Adrenal gland (tissue), 5 donors: ENCODE data around the gene SHKBP1.

Experiments used
- CTCF ChIP-seq, 6 experiments: fragments of 450-650 bp in 4 of 6; fragments of 200-600 bp in 2 of 6; sonication (generic) in 1 of 6; IDR thresholded peaks; 1 replicate in 5 of 6; 2 replicates in 1 of 6; pipeline versions ENCODE4 v1.5.1 to v1.8.0; 2016 to 2021; ENCODE audit warnings: antibody characterized with exemption in 6 of 6, mild to moderate bottlenecking in 2 of 6, moderate library complexity in 1 of 6
- POLR2A ChIP-seq, 2 donors: fragments of 450-650 bp; IDR thresholded peaks; one replicate each; pipeline ENCODE4 v1.6.1; 2017; ENCODE audit warnings: antibody characterized with exemption in 2 of 2, mild to moderate bottlenecking in 2 of 2, moderate library complexity in 1 of 2
- donor health status: DM: no; HTN: no; CAD: no.

GRCh38 chr19:40529093-40529954, 47.3 kb upstream of the SHKBP1 start:
- peak; percentile 86 to 98 (median 93) for TF ChIP-seq CTCF (IDR thresholded peaks at IDR 0.05)
- TF ChIP-seq POLR2A (IDR thresholded peaks at IDR 0.05): no peak
